Heart right ventricle (tissue), 16 donors: Measurements from ENCODE around the gene MYORG. TPM values are rescaled to one million over a fixed set of nuclear protein-coding genes. Genes with fewer than 3 reads are reported as not detected.
"Not testable (repeated sequence)": the region's sequence is repeated elsewhere in the genome, so short reads cannot be mapped to it uniquely, and the experiment has no call there.

Experiments
- ATAC-seq, 8 donors: fragments of 200-7000 bp; cut with Tn5 transposase; one replicate each; pipeline ENCODE4 v1.9.1; 2020; ENCODE audit warnings: mild to moderate bottlenecking in 8 of 8, moderate library complexity in 8 of 8, moderate number of reproducible peaks in 1 of 8
- DNase-seq, 2 donors: peaks; one replicate each; pipeline ENCODE4 v3.0.0-alpha.2; 2020
- H3K27ac ChIP-seq, 10 donors: fragments of 200-600 bp; sonication (generic) in 2 of 10; one replicate each; pipeline versions ENCODE4 v1.5.0 to v1.8.0; 2020 to 2022; ENCODE audit warnings: mild to moderate bottlenecking in 3 of 10
- H3K27me3 ChIP-seq, 7 donors: fragments of 200-600 bp; one replicate each; pipeline ENCODE4 v1.8.0; 2021 to 2022; ENCODE audit warnings: mild to moderate bottlenecking in 2 of 7
- H3K36me3 ChIP-seq, 9 donors: fragments of 200-600 bp; sonication (generic) in 1 of 9; one replicate each; pipeline versions ENCODE4 v1.5.0 to v1.8.0; 2020 to 2022; ENCODE audit warnings: mild to moderate bottlenecking in 2 of 9
- H3K4me1 ChIP-seq, 9 donors: fragments of 200-600 bp; sonication (generic) in 1 of 9; one replicate each; pipeline versions ENCODE4 v1.5.0 to v1.8.0; 2020 to 2022; ENCODE audit warnings: mild to moderate bottlenecking in 4 of 9
- H3K4me3 ChIP-seq, 10 donors: fragments of 200-600 bp; sonication (generic) in 2 of 10; one replicate each; pipeline versions ENCODE4 v1.5.0 to v1.8.0; 2020 to 2022; ENCODE audit warnings: mild to moderate bottlenecking in 7 of 10, moderate library complexity in 2 of 10
- H3K9me3 ChIP-seq, 11 donors: fragments of 200-600 bp in 10 of 11; sonication (generic) in 2 of 11; one replicate each; pipeline versions ENCODE4 v1.5.0 to v1.8.0; 2013 to 2022; ENCODE audit warnings: mild to moderate bottlenecking in 2 of 11, control low read depth in 1 of 11, moderate library complexity in 1 of 11
- WGBS, 2 donors: extraction: QIAGEN DNeasy Blood & Tissue Kit; methylation state at CpG; one replicate each; pipeline ENCODE4 v1.1.7; 2013; ENCODE audit warnings: inconsistent platforms in 1 of 2; 5-methylcytosine and 5-hydroxymethylcytosine counted together
- intact Hi-C, 10 donors: fragments of 100-400 bp; cut with DNase I; formaldehyde crosslinking; loops; one replicate each; pipeline versions ENCODE4 v1.11.1 to v1.14.2; 2022
- polyA plus RNA-seq, 2 donors: library from polyadenylated mRNA; stranded (reverse); fragments of 200-250 nt; gene quantifications; one replicate each; pipeline ENCODE4 v1.2.3, GENCODE V29; 2013
- total RNA-seq, 10 donors: library from RNA; stranded (reverse); fragmentation: NEBNext Ultra II Directional in 3 of 10; extraction: Animal tissue kit (Norgen Biotek cat#: 25700) in 3 of 10; gene quantifications; one replicate each; pipeline versions ENCODE4 v1.2.1 to v1.2.4, GENCODE V29; 2021 to 2023
- TF ChIP-seq, protein P1 (sequence below), 9 donors: fragments of 200-600 bp; sonication (generic) in 2 of 9; IDR thresholded peaks; one replicate each; pipeline versions ENCODE4 v1.5.0 to v1.8.0; 2021 to 2022; ENCODE audit warnings: antibody characterized with exemption in 9 of 9, mild to moderate bottlenecking in 5 of 9, moderate library complexity in 1 of 9
- donor health status: Arrhythmogenic right ventricular cardiomyopathy.
- donor health status: ischemic (EF 13 %, LVEDD 7.1; RV severe dilation, severe dysfunction).
- donor health status: healthy with polysubstance abuse.
- donor health status: DM: no; HTN: yes; CAD: no.
- donor health status: DM: no; HTN: no; CAD: no.
- donor health status: ischemic (EF 25% LVEDD 6.9; RV normal size, moderate dysfunction).
- donor health status: ischemic (EF 25% LVEDD 5.7; RV mildly dilated, moderate dysfunction).
- donor health status: healthy.
- donor health status: DM: yes; HTN: yes; CAD: no.
- donor health status: Ischemic cardiomyopathy.
- donor health status: ischemic (EF 35%, LVEDD 5.7; RV mildly dilated, moderate dysfunction).
- donor health status: nonischemic (EF 11% LVEDD 7.7; RV severe dilation, severe dysfunction).
- donor health status: DM: yes; HTN: yes; CAD: no.
- donor health status: PGD.
- donor health status: ischemic (EF 29% LVEDD 5.4; RV normal size, mild dysfunction).
- donor health status: nonischemic (EF 23%, LVEDD 6.1; RV moderate dilation, normal function).

MYORG gene
- total and polyA plus RNA-seq, 12 donors, result 1.3 to 9.1 (median 6.3) TPM

DNA sequence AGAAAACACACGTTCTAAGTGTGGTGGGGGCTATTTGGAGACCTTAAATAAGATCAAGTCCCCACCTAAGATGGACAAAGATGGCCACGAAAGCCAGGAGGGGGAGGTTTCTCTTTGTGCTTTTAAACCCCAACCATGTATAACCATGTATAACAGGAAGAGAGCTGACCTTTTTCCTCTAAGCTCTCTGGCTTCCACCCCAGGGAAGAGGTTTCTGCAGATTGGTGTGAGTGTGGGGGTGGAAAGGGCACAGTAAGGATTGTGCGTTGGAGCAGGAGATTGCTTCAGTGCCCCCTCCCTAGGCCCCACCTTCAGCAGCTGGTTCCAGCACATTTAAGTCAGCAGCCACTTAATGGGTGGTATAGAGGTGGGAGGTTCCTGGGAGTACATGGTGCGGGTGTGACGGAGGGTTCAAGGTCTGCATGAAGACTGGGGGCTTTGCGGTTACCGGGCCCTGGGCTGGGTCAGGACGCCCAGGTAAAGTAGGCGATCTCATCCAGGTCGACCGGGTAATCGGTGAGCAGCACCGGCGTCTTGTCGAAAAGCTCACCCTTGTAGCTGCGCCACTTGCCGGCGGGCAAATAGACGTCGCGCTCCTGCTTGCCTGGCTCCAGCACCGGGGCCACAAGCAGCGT is 6.2 kb downstream of the MYORG start:
- H3K27me3 ChIP-seq, result peaks cover 0 to 7% (median 0%) of the 10 kb centered on the region in 7 donors
- H3K9me3 ChIP-seq, result peaks cover 0 to 7% (median 0%) of the 10 kb centered on the region in 11 donors
- no peak for DNase-seq
- H3K4me3 ChIP-seq, result peak overlapping the region in 3 of 10 donors; percentile 1 to 30 (median 6)
- H3K36me3 ChIP-seq, result peaks cover 0 to 37% (median 5%) of the 10 kb centered on the region in 9 donors
- peaks cover 0 to 15% (median 5%) of the 10 kb centered on the region in 9 donors for H3K4me1 ChIP-seq
- intact Hi-C loops, result loop anchor here in 1 of 10 donors (10.0 kb wide), 1 partner anchor 116 kb away; no protein-coding TSS in a partner anchor
- no peak overlapping the region for H3K27ac ChIP-seq
- TF ChIP-seq, protein P1, sequence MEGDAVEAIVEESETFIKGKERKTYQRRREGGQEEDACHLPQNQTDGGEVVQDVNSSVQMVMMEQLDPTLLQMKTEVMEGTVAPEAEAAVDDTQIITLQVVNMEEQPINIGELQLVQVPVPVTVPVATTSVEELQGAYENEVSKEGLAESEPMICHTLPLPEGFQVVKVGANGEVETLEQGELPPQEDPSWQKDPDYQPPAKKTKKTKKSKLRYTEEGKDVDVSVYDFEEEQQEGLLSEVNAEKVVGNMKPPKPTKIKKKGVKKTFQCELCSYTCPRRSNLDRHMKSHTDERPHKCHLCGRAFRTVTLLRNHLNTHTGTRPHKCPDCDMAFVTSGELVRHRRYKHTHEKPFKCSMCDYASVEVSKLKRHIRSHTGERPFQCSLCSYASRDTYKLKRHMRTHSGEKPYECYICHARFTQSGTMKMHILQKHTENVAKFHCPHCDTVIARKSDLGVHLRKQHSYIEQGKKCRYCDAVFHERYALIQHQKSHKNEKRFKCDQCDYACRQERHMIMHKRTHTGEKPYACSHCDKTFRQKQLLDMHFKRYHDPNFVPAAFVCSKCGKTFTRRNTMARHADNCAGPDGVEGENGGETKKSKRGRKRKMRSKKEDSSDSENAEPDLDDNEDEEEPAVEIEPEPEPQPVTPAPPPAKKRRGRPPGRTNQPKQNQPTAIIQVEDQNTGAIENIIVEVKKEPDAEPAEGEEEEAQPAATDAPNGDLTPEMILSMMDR (IDR thresholded peaks at IDR 0.05), result no peak
- peak in 3 of 8 donors; percentile 5 to 27 (median 20) for ATAC-seq
- 75 to 77% methylated on average over 23 of the region's 23 CpGs for WGBS, 2 donors

DNA sequence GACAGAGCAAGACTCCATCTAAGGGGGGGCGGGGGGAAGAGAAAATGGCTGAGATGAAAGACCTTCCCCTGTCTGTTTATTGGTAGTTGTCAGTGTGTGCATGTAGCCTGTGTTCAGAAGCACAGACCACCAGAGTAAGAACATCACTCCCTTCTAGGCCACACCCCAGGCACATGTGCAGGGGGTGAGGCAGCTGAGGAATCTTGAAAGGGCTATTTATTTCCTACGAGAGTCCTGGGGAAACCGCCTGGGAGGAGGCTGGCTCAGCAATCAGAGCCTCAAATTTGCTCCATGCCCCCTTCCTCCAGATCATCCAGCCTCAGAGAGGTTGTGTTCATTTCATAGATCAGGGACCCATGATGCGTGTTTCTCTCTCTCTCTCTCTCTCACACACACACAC is 7.1 kb downstream of the MYORG start:
- WGBS, 2 donors, result 95% methylated on average over 4 of the region's 4 CpGs
- Histone ChIP-seq H3K4me1 (peaks cover 0 to 18% (median 5%) of the 10 kb centered on the region in 9 donors), H3K36me3 (peaks cover 0 to 37% (median 5%) of the 10 kb centered on the region in 9 donors), H3K4me3 (no peak overlapping the region), H3K27ac (no peak overlapping the region), H3K27me3 (peaks cover 0 to 7% (median 0%) of the 10 kb centered on the region in 7 donors), H3K9me3 (peaks cover 0 to 7% (median 0%) of the 10 kb centered on the region in 11 donors)
- DNase-seq (no peak), ATAC-seq (no peak)
- TF ChIP-seq, protein P1 (IDR thresholded peaks at IDR 0.05), result no peak
- intact Hi-C loops, result loop anchor here in 1 of 10 donors (10.0 kb wide), 1 partner anchor 115 kb away; no protein-coding TSS in a partner anchor

DNA sequence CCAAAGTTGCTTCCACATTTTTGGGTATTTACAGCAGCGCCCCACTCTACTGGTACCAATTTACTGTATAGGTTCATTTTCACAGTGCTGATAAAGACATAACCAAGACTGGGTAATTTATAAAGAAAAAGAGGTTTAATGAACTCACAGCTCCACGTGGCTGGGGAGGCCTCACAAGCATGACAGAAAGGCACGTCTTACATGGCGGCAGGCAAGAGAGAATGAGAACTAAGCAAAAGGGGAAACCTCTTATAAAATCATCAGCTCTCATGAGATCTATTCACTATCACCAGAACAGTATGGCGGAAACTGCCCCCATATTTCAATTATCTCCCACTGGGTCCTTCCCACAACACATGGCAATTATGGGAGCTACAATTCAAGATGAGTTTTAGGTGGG is 7.9 kb downstream of the MYORG start:
- peaks cover 0 to 27% (median 11%) of the 10 kb centered on the region in 9 donors for H3K4me1 ChIP-seq
- H3K27ac ChIP-seq, DNase-seq, H3K27me3 ChIP-seq, ATAC-seq, intact Hi-C loops, H3K9me3 ChIP-seq, H3K4me3 ChIP-seq: not testable (repeated sequence)
- 97 to 98% methylated on average over 5 of the region's 5 CpGs for WGBS, 2 donors
- H3K36me3 ChIP-seq, result peaks cover 0 to 37% (median 5%) of the 10 kb centered on the region in 9 donors

DNA sequence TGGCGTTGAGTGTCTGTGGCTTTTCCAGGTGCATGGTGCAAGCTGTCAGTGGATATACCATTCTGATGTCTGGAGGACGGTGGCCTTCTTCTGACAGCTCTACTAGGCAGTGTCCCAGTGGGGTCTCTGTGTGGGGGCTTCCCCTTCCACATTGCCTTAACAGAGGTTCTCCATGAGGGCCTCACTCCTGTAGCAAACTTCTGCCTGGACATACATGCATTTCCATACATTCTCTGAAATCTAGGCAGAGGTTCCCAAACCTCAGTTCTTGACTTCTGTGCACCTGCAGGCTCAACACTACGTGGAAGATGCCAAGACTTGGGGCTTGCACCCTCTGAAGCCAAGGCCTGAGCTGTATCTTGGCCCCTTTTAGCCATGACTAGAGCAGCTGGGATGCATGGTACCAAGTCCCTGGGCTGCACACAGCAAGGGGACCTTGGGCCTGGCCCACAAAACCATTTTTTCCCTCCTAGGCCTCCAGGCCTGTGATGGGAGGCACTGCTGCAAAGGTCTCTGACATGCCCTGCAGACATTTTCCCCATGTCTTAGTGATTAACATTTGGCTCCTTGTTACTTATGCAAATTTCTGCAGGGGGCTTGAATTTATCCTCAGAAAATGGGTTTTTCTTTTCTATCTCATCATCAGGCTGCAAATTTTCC is 8.8 kb downstream of the MYORG start:
- WGBS, 2 donors, result 98 to 100% methylated on average over 3 of the region's 3 CpGs
- intact Hi-C loops, H3K4me3 ChIP-seq, ATAC-seq, H3K9me3 ChIP-seq, H3K27ac ChIP-seq, DNase-seq, H3K27me3 ChIP-seq: not testable (repeated sequence)
- H3K36me3 ChIP-seq, result peaks cover 0 to 37% (median 5%) of the 10 kb centered on the region in 9 donors
- H3K4me1 ChIP-seq, result peaks cover 4 to 36% (median 15%) of the 10 kb centered on the region in 9 donors

DNA sequence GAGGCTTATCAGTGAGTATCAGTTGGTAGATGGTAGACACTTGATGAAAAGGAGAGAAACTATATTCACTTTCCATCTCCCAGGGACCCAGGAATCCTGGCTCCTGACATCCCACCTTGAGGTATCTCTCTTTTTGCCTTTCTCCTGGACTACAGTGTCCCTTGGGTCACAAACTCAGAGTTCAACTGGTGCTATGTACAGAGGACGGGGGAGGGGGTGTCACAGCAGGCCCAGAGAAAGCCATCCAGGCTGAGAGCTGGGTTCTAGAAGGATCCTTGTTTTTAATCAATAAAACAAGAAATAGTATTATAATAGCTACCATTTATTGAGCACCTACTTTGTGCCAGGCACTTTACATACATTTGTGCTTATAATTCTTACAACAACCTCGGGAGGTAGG is 10.3 kb downstream of the MYORG start:
- intact Hi-C loops, result no loop called here
- no peak for DNase-seq

More for the DNA sequence above, 10.3 kb downstream of the MYORG start:
- 98% methylated on average over 2 of the region's 2 CpGs for WGBS, 2 donors
- H3K36me3 ChIP-seq, result peaks cover 0 to 26% (median 4%) of the 10 kb centered on the region in 9 donors
- H3K27me3 ChIP-seq, result peaks cover 0 to 3% (median 0%) of the 10 kb centered on the region in 7 donors
- TF ChIP-seq, protein P1 (IDR thresholded peaks at IDR 0.05), result no peak
- peaks cover 0 to under 1% (median 0%) of the 10 kb centered on the region in 11 donors for H3K9me3 ChIP-seq
- H3K4me1 ChIP-seq, result peaks cover 4 to 37% (median 15%) of the 10 kb centered on the region in 9 donors
- H3K4me3 ChIP-seq, result no peak overlapping the region
- H3K27ac ChIP-seq, result no peak overlapping the region
- ATAC-seq, result no peak
